ENCODE data around the gene TBCC. TPM values are rescaled to one million over a fixed set of nuclear protein-coding genes. Genes with fewer than 3 reads are reported as not detected.

The TBCC gene
- total RNA-seq, 4 donors from 2014 or later, result 33.2 to 61.8 (median 45.1) TPM

- H3K27ac ChIP-seq, result peak overlapping the region; percentile 95 to 100 (median 97)
- in situ Hi-C loops (cut with MboI; ENCODE audit: low sequenced_read_pairs in 4 of 4), result loop anchor here in 2 of 4 donors (5.0 to 25.0 kb wide), 2 partner anchors 39 to 114 kb away; no protein-coding TSS in a partner anchor
Measured at GRCh38 chr6:42748203-42748898, 2.4 kb upstream of the TBCC start.

GRCh38 chr6:42746463-42747391, 824 bp upstream of the TBCC start:
- Histone ChIP-seq H3K27me3 (no peaks in the 10 kb centered on the region), H3K36me3 (no peaks in the 10 kb centered on the region), H3K27ac (peak overlapping the region; percentile 95 to 100 (median 97)), H3K4me3 (peak overlapping the region; percentile 80 to 98 (median 92)), H3K4me1 (peaks cover 26 to 29% of the 10 kb centered on the region in 2 donors), H3K9me3 (no peaks in the 10 kb centered on the region)
- in situ Hi-C loops (cut with MboI; ENCODE audit: low sequenced_read_pairs in 4 of 4), result loop anchor here in 2 of 4 donors (5.0 to 25.0 kb wide), 2 partner anchors 41 to 116 kb away; no protein-coding TSS in a partner anchor
- intact Hi-C loops (cut with DNase I; ENCODE audit: low total_unique reads), result loop anchor here (1.0 to 10.0 kb wide), 8 partner anchors 20 to 424 kb away; partner anchors contain the start of genes CUL7, KLC4, MRPL2 and RPL7L1
- peak; percentile 54 to 57 for ATAC-seq
- DNase-seq, result peak; percentile 80 to 87
- TF ChIP-seq CTCF (IDR thresholded peaks at IDR 0.05 in 4 of 5, conservative IDR thresholded peaks at IDR 0.05 in 1 of 5) (no peak), POLR2A (IDR thresholded peaks at IDR 0.05) (peak; percentile 81 to 90)

More at GRCh38 chr6:42748203-42748898, 2.4 kb upstream of the TBCC start:
- Histone ChIP-seq H3K36me3 (no peaks in the 10 kb centered on the region), H3K27me3 (no peaks in the 10 kb centered on the region), H3K4me3 (peak overlapping the region in 1 of 4 donors; percentile 98), H3K4me1 (peaks cover 19% of the 10 kb centered on the region in 2 donors), H3K9me3 (no peaks in the 10 kb centered on the region)
- TF ChIP-seq POLR2A (IDR thresholded peaks at IDR 0.05), result no peak
- TF ChIP-seq CTCF (IDR thresholded peaks at IDR 0.05 in 4 of 5, conservative IDR thresholded peaks at IDR 0.05 in 1 of 5), result no peak
- ATAC-seq (no peak), DNase-seq (no peak)
- intact Hi-C loops (cut with DNase I; ENCODE audit: low total_unique reads), result loop anchor here (5.0 to 10.0 kb wide), 2 partner anchors 186 to 306 kb away; partner anchors contain the start of genes CUL7, KLC4, MRPL2 and UBR2

GRCh38 chr6:42745083-42745639, 742 bp downstream of the TBCC start:
- H3K27me3 ChIP-seq, result no peaks in the 10 kb centered on the region
- peak; percentile 41 to 78 for DNase-seq

More at GRCh38 chr6:42745083-42745639, 742 bp downstream of the TBCC start:
- in situ Hi-C loops (cut with MboI; ENCODE audit: low sequenced_read_pairs in 4 of 4) (loop anchor here in 2 of 4 donors (5.0 to 25.0 kb wide), 2 partner anchors 42 to 117 kb away; no protein-coding TSS in a partner anchor), intact Hi-C loops (cut with DNase I; ENCODE audit: low total_unique reads) (loop anchor here (5.0 to 10.0 kb wide), 2 partner anchors 183 to 310 kb away; partner anchors contain the start of genes CUL7, KLC4, MRPL2 and UBR2)
- Histone ChIP-seq H3K4me1 (peaks cover 26 to 29% of the 10 kb centered on the region in 2 donors), H3K27ac (peak overlapping the region; percentile 91 to 100 (median 96)), H3K36me3 (no peaks in the 10 kb centered on the region), H3K4me3 (peak overlapping the region; percentile 80 to 99 (median 92)), H3K9me3 (no peaks in the 10 kb centered on the region)
- TF ChIP-seq CTCF (IDR thresholded peaks at IDR 0.05 in 4 of 5, conservative IDR thresholded peaks at IDR 0.05 in 1 of 5) (peak in 1 of 5 experiments; percentile 12), POLR2A (IDR thresholded peaks at IDR 0.05) (no peak)
- peak; percentile 35 to 47 for ATAC-seq
